Erythroblast (primary cell): ENCODE measurements around the gene TRAF4.
"Not testable (repeated sequence)": the region's sequence is repeated elsewhere in the genome, so short reads cannot be mapped to it uniquely, and the experiment has no call there.

Source experiments
- DNase-seq, 2 experiments: peaks; one replicate each; lab custom pipeline; 2025; lab: John Stamatoyannopoulos, UW
- GATA1 ChIP-seq: IDR thresholded peaks from 2 replicates; pipeline ENCODE4 v1.6.1; 2011; ENCODE audit warnings: low read depth, mild to moderate bottlenecking, control low read depth, low read length, moderate library complexity
- POLR2A ChIP-seq: IDR thresholded peaks from 2 replicates; pipeline ENCODE4 v1.6.1; 2011; ENCODE audit warnings: mild to moderate bottlenecking, low read length

Gene TRAF4

GRCh38 chr17:28758411-28759121 is 14.8 kb downstream of the TRAF4 start:
- no peak for DNase-seq

GRCh38 chr17:28759256-28759865 is 15.6 kb downstream of the TRAF4 start:
- TF ChIP-seq GATA1 (no peak), POLR2A (no peak)
- no peak for DNase-seq

More at GRCh38 chr17:28758411-28759121, 14.8 kb downstream of the TRAF4 start:
- TF ChIP-seq GATA1 (no peak), POLR2A (no peak)

- DNase-seq, result no peak
- TF ChIP-seq POLR2A (no peak), GATA1 (no peak)
These were observed 17.1 kb downstream of the TRAF4 start for GRCh38 chr17:28760601-28761562.

GRCh38 chr17:28763137-28763799 is 19.5 kb downstream of the TRAF4 start:
- DNase-seq, result no peak
- TF ChIP-seq GATA1 (no peak), POLR2A (no peak)

GRCh38 chr17:28763804-28764266 is 20.0 kb downstream of the TRAF4 start:
- DNase-seq, result peak; percentile 82 to 87
- no peak for TF ChIP-seq GATA1
- no peak for TF ChIP-seq POLR2A

GRCh38 chr17:28765038-28765437 is 21.2 kb downstream of the TRAF4 start:
- TF ChIP-seq GATA1, result no peak
- DNase-seq, result no peak

GRCh38 chr17:28773736-28774135 is 29.9 kb downstream of the TRAF4 start:
- TF ChIP-seq GATA1 (no peak), POLR2A (no peak)
- DNase-seq, result no peak

- TF ChIP-seq GATA1 (no peak), POLR2A (no peak)
- no peak for DNase-seq
These were observed 30.4 kb downstream of the TRAF4 start for GRCh38 chr17:28774206-28774605.

- no peak for DNase-seq
- no peak for TF ChIP-seq POLR2A
These were observed 33.4 kb downstream of the TRAF4 start for GRCh38 chr17:28777178-28777577.

- DNase-seq, result not testable (repeated sequence)
These were observed 35.8 kb downstream of the TRAF4 start for GRCh38 chr17:28779601-28780000.

GRCh38 chr17:28783161-28783560 is 39.4 kb downstream of the TRAF4 start:
- TF ChIP-seq POLR2A (no peak), GATA1 (no peak)
- DNase-seq, result no peak

GRCh38 chr17:28788100-28788499 is 44.3 kb downstream of the TRAF4 start:
- TF ChIP-seq POLR2A, result no peak
- TF ChIP-seq GATA1, result no peak
- no peak for DNase-seq

GRCh38 chr17:28792877-28793661 is 49.3 kb downstream of the TRAF4 start:
- DNase-seq, result peak; percentile 22 to 29
- TF ChIP-seq POLR2A, result no peak
- TF ChIP-seq GATA1, result no peak

GRCh38 chr17:28794846-28795441 is 51.1 kb downstream of the TRAF4 start:
- DNase-seq, result not testable (repeated sequence)
